Measurements from ENCODE around the gene NACC2.

DNA sequence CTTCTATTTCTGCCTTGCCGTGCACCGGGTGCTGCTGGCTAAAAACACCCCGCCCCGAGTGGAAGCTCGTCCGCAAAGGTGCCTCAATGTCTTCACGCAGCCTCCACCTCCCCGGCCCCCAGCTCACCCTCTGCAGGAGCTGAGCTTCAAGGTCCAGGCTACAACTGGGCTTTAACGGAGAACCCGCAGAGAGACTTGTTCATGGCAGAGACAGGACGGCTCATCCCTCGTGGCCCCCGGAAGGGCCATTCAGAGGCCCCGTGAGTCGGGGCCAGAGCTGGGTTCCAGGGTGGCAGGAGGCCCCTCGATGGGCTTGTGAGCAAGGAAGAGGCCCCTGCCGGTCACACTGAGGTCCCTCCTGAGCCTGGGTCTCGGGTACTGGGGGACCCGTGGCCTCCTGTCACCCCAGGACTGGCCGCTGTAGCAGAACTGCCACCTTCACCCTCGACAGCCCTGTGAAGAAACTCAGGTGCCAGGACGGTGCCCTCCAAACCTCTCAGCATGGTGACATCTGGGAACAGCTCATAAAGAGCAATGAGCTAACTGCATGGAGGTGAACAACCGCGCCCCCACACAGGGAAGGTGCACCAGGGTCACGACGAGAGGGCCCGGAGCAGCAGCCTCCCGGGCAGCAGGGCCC, 75.9 kb downstream of the NACC2 start:
- TF ChIP-seq POLR2AphosphoS5 (IDR thresholded peaks at IDR 0.05) (no peak), POLR2A (IDR thresholded peaks at IDR 0.05) (no peak)
- TF ChIP-seq, protein P1, sequence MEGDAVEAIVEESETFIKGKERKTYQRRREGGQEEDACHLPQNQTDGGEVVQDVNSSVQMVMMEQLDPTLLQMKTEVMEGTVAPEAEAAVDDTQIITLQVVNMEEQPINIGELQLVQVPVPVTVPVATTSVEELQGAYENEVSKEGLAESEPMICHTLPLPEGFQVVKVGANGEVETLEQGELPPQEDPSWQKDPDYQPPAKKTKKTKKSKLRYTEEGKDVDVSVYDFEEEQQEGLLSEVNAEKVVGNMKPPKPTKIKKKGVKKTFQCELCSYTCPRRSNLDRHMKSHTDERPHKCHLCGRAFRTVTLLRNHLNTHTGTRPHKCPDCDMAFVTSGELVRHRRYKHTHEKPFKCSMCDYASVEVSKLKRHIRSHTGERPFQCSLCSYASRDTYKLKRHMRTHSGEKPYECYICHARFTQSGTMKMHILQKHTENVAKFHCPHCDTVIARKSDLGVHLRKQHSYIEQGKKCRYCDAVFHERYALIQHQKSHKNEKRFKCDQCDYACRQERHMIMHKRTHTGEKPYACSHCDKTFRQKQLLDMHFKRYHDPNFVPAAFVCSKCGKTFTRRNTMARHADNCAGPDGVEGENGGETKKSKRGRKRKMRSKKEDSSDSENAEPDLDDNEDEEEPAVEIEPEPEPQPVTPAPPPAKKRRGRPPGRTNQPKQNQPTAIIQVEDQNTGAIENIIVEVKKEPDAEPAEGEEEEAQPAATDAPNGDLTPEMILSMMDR (IDR thresholded peaks at IDR 0.05), result no peak

Data from prostate gland (tissue), 2 donors.